NCI-H1092 treated with DMSO at 0.1 percent for 48 hours (cell line): ENCODE results near the gene TRAPPC4.
A peak's percentile ranks its signal among the peaks of the same experiment; 100 is the strongest.
"Not testable (repeated sequence)": the region's sequence is repeated elsewhere in the genome, so short reads cannot be mapped to it uniquely, and the experiment has no call there.

Experiments
- DNase-seq: peaks from one replicate; lab custom pipeline; 2025; lab: John Stamatoyannopoulos, UW

Gene TRAPPC4

DNA sequence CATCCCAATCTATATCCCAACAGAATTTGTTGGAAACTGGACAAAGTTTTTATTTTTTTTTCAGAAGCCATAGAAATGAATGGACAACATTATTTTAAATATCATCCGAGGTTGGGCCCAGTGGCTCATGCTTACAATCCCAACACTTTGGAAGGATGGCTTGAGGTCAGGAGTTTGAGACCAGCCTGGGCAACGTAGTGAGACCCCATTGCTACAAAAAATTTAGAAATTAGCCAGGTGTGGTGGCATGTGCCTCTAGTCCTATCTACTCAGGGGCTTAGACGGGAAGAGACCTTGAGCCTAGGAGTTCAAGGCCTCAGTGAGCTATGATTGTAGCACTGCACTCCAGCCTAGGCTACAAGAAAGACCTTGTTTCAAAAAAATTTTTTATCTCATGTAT, 16.2 kb downstream of the TRAPPC4 start:
- DNase-seq = no peak

DNA sequence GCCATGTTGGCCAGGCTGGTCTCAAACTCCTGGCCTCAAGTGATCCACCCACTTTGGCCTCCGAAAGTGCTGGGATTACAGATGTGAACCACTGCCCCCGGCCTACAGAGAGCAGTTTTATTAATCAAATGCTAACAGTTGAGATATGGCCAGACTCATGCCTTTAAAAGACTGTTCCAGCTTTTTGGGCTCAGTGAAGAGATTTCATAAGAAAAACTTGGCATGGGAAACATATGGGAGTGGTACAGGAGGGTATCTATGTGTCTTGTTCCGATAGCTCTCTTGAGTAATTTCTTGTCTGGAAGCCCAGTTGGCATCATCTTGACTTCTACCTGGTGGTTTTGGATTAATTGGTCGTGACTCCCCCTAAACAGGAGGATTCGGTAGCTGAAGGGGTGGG, 20.3 kb downstream of the TRAPPC4 start:
- no peak for DNase-seq

DNA sequence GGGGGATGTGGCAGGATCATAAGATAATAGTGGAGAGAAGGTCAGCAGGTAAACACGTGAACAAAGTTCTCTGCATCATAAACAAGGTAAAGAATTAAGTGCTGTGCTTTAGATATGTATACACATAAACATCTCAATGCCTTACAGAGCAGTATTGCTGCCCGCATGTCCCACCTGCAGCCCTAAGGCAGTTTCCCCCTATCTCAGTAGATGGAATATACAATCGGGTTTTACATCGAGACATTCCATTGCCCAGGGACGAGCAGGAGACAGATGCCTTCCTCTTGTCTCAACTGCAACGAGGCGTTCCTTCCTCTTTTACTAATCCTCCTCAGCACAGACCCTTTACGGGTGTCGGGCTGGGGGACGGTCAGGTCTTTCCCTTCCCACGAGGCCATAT, 20.9 kb downstream of the TRAPPC4 start:
- not testable (repeated sequence) for DNase-seq

DNA sequence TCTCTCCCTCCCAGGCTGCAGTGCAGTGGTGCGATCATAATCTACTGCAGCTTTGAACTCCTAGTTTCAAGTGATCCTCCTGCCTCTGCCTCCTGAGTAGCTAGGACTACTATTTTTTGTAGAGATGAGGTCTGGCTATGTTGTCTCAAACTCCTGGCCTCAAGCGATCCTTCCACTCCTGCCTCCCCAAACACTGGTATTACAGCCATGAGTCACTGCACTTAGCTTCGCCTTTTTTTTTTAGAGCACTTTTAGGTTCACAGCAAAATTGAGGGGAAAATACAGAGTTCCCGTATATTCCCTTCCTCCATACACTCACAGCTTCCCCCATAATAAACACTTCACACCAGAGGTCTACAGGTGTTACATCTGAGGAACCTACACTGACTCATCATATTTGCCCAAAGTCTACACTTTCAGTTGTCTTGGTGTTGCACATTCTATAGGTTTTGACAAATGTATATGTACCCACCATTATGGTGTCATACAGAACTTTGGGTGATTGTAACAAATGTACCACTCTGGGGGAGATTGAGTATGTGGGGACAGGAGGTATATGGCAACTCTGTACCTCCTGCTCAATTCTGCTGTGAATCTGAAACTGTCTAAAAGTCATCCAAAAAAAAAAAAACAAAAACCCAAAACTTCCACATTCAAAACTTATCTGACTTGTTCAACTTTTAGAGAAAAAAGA, 23.4 kb downstream of the TRAPPC4 start:
- DNase-seq = no peak

DNA sequence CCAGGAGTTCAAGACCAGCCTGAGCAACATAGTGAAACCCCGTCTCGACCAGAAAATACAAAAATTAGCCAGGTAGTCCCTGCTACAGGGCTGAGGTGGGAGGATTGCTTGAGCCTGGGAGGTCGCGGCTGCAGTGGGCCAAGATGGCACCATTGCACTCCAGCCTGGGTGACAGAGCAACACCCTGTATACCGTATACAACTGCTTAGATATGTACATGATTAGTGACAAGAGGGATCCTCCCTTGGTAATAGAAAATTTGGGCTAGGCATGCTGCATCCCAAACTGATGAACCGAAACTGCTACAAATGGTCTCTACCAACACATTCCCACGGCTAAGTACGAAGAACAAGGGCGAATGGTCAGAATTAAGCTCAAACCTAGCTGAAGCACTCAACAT, 24.4 kb downstream of the TRAPPC4 start:
- DNase-seq = no peak

DNA sequence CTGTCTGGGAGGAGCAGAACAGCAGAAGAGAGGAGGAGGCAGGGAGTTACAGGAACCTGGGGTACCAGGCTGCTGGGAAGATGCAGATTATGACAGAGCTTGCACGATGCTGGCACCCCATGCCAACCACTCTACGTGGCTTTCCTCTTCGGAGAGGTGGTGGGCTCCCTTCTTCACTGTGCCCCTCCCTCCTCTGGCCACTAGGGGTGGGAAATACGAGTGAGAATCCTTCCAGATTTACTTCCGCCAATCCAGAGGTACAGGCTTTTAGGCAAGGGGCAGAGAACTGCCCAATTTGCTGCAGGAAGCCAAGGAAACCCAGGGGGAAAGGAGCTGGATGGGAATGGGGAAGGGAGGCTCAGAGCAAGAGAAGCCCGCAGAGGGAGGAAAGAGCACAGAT, 26.1 kb downstream of the TRAPPC4 start:
- no peak for DNase-seq

DNA sequence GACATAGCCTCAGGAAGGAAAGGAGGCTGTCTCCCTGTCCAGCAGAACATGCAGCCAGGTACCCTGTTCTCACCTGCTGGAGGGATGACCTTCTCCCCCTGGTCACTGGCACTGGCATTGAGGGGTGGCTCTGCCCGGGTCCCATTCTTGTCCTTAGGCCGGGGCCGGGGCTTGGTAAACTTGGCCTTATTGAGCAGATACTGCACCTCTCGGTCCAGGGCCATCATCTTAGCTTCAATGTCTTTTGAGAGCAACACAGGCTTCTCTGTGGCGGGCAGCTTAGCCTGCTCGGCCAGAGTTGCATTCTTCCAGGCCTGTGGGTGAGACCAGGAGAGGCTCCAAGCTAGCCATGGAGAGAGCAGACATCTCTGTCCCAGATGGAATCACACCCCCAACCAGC, 27.9 kb downstream of the TRAPPC4 start:
- no peak for DNase-seq

DNA sequence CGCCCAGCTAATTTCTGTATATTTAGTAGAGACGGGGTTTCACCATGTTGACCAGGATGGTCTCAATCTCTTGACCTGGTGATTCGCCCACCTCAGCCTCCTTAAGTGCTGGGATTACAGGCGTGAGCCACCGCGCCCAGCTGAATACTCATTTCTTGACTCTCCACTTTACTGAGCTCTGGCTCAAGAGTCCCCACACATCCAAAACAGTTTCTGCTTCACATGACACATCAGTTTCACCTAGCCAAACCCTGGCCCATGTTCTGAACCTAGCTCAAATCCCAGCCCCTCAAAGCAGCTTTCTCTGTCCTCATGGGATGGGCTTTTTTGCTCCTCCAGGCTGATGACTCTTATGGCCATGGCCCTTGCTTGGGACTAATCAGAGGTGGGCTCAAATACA, 28.6 kb downstream of the TRAPPC4 start:
- no peak for DNase-seq

DNA sequence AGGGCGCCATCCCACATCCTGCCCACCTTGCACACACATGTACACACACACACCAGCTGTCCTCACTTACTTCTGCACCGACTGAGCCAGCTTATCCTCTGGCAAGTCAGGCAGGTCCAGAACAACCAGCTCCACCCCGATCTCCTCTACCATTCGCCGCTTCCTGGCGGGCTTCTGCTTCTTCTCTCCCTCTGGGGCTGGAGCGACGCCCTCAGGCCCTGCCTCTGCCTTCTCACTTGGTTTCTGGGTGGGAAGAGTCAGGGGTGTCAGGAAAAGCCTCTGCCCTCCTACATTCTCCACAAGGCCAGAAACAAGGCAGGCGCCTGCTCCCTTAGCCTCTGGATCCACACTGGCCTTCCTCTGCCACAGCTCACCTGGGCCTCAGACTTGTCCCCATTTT, 30.1 kb downstream of the TRAPPC4 start:
- no peak for DNase-seq

DNA sequence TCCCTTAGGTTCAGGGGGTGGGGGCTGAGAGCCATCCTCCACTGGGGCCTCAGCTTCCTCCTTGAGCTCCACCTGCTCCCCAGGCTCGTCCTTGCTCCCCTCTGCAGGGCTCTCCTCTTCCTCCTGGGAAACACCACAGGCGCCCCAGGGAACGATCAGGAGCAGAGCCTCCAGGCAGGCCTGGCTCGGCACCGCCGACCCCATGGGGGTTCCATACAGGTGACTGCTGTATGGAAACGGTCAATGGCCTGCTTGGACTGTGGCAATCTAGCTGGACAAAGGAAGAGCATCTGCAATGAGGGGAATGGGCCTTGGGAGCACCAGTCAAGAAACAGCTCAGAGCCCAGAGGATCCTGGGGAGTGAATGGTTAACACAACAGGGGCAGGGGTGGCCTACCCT, 30.5 kb downstream of the TRAPPC4 start:
- no peak for DNase-seq

DNA sequence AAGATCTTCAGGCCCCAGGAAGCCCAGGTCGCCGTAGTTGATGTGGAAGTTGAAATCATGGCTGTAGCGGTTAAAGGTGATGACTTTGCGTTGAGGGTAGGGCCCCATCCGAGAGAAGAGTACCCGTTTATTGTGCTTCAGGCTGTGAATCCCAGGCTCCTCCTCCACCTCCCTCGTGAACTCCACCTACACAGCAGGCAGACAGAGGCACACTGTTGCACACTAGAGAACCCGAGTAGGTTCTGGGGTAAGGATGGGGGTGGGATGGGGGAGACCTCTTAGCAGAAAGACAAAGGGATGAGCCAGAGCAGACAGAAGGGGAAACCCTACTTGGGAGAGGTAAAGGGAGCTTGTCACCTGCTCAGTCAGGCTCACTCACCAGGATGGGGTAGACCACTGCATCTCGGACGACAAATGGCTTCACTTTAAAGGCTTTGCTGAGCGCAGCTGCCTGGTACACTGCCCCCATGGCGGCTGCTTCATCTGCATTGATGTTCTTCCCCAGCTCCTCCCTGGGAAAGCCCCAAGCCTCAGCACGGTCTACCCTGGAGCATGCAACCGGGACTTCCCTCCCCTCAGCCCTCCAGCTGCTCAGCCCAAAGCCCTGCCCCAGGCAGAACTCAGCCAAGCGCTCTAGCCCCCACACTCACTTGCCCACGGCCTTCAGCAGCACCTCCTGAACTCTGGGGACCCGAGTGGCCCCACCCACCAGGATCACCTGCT, 33.0 kb downstream of the TRAPPC4 start:
- no peak for DNase-seq

DNA sequence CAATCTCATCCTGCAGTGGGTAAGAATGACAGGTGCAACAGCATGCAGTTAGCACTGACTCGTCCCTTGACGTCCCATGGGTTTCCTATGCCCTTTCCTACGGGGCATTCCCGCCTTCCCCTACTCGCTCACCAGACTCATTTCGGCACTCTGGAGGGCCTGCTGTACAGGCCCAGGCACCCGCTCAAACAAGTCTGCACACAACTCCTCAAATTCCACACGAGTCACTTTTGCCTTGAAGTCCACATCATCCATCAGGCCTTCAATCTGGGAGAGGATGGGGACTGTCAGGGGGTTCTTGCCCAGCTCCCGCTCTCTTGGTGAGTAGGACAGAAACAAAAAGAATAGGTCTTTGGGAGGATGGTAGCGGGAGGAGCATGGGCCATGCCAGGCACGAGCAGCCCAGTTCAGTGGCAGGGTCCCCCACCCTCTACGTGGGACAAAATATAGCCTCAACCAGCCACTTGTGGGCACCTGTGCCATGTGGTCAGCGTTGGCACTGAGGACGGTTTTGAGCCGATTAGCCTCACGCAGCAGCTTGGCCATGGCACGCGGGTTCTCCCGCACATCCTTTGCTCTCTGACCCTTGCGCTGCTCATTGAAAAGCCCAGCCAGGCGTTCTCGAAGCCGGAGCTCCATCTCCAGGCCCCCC, 33.7 kb downstream of the TRAPPC4 start:
- no peak for DNase-seq

DNA sequence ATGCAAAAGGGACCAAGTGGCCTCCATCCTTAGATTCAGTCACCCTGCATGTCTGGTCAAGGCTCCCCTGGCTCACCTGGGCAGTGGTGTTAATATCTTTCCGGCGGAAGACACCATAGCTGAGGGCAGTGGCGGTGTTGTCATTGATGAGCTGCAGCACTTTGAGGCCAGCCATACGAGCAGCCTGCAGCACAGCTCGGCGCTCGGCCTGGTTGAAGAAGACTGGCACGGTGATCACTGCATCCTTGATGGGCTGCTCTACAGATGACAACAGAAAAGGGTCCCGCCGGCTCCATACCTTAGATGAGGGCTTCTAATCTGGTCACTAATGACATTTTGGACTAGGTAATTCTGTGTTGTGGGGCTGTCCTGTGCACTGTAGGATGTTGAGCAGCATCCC, 35.9 kb downstream of the TRAPPC4 start:
- DNase-seq = no peak

DNA sequence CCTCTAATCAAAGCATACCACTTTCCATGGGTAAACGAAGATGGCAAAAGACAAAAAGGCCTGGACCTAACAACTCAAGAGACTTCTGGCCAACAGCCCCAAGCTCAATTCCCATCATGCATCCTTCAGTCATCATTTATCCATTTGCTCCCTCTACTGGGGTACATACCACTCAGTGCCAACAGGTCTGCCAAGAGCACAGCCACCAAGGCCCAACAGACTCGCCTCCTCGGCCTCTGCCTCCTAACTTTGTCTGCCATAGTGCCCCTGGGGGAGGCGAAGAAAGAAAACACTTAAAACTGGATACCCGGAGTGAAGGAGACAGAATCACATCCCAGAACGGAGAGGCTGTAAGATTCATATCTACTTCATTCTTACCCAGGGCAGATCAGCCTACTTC, 37.3 kb downstream of the TRAPPC4 start:
- no peak for DNase-seq

DNA sequence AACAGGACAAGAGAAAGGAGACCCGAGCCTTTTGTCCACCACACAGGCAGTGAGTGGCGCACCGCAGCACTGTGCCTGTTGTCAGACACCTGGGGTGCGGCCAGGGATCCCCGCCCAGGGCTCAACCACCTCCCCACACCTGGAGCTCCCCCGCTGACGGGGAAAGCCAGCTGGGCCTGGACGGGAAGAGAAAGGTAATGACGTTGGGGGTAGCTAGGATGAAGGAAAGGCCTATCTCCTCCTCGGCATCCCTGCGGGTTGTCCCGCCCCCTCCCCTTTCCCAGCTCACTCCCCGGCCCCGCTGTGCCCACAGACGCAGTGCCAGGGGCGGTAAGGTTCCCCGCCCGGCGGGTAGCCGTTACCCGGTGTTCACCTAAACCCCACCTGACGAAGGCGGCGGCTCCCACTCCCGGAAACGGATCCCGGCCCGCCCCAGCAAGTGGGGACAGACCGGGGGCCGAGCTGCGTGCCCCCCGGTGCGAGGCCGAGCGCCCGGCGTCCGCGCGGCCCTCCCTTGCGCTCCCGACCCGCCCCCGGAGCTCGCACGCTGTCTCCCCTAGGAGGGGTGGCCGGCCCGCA, 37.9 kb downstream of the TRAPPC4 start:
- DNase-seq = peak; percentile 21

DNA sequence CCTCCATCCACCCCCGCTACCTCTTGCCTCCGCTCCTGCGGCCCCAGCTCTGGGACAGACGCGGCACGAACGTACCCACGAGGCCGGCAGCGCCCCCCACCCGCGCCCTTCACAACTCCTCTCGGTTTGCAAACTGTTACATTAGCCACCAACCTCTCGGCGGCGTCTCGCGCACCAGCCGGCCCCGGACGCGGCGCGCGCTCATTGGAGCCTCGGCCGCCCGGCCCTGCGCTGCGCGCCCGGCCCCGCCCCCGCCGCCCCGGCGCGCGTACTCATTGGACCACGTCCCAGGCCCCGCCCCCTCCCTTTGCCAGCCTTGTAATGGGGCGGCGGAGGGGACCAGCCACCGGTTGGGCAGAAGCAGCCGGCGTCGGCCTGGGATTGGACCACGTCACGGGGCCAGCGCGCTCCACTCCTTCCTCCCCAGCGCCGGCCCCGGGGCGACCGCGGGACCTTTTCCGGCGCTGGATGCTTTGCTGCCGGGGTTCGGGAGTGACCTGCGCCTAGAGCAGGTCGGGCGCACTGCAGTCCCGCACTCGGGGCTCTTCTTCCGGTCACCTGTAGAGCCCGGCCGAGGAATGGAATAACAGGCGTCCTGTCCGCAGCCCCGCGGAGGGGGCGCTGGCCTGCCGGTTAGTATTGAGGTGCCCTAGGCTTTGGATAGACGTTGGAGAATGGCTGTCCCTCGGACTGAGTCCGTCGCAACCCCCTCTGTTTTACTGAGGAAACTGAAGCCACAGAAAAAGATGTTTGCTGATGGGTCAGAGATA, 38.6 kb downstream of the TRAPPC4 start, which contains the start of gene HYOU1:
HYOU1 (minus strand) TSS at position 206 of the 770 bp plus-strand sequence. CDS start 1,045 bp downstream, outside the sequence.
- DNase-seq = peak; percentile 97

DNA sequence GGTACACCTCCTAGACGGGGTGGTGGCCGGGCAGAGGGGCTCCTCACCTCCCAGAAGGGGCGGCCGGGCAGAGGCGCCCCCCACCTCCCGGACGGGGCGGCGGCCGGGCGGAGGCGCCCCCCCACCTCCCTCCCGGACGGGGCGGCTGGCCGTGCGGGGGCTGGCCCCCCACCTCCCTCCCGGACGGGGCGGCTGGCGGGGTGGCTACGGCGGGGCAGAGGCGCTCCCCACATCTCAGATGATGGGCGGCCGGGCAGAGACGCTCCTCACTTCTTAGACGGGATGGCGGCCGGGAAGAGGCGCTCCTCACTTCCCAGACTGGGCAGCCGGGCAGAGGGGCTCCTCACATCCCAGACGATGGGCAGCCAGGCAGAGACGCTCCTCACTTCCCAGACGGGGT, 40.6 kb downstream of the TRAPPC4 start:
- not testable (repeated sequence) for DNase-seq

DNA sequence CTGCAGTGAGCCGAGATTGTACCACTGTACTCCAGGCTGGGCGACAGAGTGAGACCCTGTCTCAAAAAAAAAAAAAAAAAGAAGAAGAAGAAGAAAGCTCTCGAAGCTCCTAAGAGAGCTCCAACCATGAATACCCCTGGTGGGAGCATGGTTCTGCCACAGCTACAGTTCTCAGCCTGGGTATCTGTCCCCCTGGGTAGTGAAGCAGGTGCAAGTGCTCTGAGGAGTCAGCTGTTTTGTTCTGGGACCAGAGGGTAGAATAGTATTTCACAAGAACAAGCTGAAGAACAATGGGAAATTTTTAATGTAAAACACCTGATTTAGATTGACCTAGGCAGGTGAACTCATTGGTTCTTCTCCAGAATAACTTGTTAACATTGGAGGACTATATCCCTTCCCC, 42.7 kb downstream of the TRAPPC4 start:
- DNase-seq = no peak

DNA sequence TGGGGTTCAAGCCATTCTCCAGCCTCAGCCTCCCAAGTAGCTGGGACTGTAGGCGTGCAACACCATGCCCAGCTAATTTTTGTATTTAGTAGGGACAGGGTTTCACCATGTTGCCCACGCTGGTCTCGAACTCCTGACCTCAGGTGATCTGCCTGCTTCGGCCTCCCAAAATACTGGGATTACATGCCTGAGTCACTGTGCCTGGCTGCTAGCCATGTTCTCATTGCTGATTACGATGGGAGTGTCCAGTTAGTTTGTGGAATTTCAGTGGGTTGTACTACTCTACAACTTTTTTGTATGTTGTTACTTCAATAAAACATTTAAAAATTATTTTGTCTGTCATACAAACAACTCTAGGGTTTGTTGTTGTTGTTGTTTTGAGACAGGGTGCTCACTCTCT, 44.2 kb downstream of the TRAPPC4 start:
- no peak for DNase-seq

DNA sequence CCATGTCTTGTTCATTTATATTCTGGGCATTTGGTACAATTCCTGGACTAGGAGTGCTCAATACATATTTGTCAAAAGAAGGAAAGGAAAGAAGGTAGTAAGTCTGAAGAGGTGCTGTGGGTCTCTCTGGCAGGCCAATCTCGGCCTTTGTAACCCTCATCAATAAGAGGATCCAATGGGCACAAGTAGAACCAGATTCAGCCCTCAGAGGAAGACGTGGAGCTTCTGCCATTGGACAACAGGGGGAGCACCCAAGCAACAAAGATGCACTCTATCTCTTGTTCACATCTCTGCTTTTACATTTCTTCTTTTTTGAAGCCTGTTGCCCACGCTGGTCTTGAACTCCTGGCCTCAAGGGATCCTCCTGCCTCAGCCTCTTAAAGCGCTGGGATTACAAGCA, 46.8 kb downstream of the TRAPPC4 start:
- no peak for DNase-seq

DNA sequence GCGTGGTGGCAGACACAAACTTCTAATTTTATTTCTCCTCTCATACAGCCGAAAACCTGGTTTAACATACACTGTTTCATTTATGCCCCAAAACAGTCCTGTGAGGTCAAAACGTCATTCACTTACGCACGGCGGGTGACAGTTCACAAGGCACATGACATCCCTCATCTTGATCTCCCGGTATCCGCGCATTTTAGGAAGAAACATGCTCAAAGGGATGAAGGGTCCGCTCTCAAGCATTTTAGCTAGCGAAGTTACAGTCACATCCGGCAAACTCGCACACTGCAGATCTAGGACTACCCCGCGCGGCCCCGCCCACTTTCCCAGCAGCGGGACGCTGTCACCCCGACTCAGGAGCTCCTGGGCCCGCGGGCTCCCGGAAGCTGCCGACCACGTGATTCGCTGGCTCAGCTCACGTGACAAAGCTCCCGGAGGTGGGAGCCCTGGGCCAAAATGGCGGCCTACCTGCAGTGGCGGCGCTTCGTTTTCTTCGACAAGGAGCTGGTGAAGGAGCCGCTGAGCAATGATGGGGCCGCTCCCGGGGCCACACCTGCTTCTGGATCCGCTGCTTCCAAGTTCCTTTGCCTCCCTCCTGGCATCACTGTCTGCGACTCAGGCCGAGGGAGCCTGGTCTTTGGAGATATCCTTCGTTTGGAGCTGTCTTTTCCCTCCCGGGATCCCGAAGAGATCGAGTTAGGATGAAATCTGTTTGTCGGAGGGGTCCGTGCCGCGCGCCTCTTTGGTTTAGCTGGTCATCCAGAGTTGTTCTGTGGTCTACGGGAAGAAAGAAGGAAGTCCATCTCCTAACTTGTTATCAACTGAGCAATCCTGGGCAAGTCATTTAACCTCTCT, 49.0 kb downstream of the TRAPPC4 start, which contains the start of gene VPS11:
VPS11 (plus strand) TSS at position 448 of the 852 bp plus-strand sequence; CDS start at position 454, 6 bp downstream.
- DNase-seq = peak; percentile 92
